GM10847 (cell line): Measurements from ENCODE around the gene FAM53B.

Experiments used
- POLR2A ChIP-seq: IDR thresholded peaks from 2 replicates; pipeline ENCODE4 v1.6.1; 2011; ENCODE audit not compliant: insufficient read length; ENCODE audit errors: extremely low read depth

The FAM53B gene

GRCh38 chr10:124735491-124736286, 8.5 kb downstream of the FAM53B start:
- TF ChIP-seq POLR2A: no peak

DNA sequence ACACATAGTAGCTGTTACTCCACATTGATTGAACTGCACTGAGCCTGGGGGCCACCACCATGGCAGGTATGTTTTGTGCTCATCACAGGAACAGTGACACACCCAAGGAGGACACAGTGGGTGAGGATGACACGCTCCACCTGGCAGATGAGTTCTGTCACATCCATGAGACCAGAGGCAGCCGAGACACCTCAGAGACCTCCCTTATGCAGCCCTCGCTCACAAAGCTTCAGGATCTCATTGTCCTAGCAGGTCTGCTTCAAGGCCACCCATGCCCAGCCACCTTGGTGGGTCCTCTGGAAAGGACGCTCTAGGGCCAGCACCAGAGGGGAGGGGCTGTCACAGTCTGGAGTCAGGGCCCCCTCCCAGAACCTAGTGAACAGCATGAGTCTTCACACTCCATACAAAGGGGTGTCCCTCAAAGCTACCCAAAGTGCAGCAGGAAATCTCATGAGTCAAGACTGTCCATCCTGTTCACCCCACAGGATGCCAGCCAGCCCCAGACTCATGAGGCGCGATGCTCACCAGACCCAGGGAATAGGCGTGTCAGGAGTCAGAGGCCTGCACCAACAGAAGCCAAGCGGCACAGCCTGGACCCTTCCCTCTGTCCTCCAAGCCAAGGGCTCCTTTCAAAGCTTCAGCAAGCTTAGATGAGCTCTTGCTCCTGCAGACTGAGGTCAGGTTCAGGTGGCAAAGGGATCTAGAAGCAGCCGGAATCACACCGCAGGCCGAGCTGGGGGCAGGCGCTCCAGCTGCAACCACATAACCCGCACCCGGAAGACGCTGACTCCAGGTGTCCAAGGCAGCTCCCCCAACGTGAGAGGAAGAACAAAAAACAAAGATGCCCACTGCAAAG, 9.6 kb downstream of the FAM53B start:
- no peak for TF ChIP-seq POLR2A

- no peak for TF ChIP-seq POLR2A
These were observed 10.5 kb downstream of the FAM53B start for GRCh38 chr10:124733571-124734245.

- no peak for TF ChIP-seq POLR2A
These were observed 11.1 kb downstream of the FAM53B start for GRCh38 chr10:124732931-124733570.

- TF ChIP-seq POLR2A: no peak
These were observed 12.6 kb downstream of the FAM53B start for GRCh38 chr10:124731551-124731950.

- no peak for TF ChIP-seq POLR2A
These were observed 13.4 kb downstream of the FAM53B start for GRCh38 chr10:124730790-124731189.

DNA sequence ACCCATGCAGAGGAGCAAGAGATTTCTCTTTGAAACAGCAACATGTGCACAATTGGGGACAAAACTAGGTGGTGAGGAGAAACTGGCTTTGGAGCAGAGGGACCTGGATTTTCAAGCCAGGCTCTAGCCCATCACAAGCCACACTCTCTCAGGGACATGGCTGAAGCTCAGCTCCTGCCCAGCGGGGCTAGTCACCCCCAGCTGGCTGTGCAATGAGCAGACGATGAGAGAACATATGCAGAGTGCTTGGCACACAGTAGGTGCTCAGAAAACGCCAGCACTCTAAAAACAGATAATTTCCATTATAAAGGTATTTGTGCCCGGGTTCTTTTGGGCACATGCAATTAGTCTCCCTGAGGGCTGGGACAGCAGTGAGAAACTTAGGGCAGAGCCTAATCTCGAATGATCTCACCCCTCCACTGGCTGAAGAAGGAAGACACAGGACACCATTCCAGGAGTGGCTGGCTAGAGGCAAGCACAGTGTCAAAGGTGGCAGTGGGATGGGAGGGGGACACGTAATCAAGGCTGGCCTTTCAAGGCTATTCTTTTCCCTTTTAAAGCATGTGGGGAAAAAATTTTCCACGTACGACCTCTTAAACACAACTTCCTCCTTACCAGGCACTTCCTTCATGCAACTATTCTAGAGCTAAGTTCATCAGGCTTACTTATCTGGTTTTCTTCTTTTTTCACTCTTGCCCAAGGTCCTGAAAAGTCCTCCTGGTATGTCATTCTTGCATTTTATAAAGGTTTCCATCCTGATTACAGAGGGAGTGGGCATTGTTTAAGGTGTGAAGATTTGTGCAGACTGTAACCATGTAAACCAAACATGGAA, 15.1 kb downstream of the FAM53B start:
- no peak for TF ChIP-seq POLR2A

- TF ChIP-seq POLR2A: no peak
These were observed 15.9 kb downstream of the FAM53B start for GRCh38 chr10:124728071-124728829.

DNA sequence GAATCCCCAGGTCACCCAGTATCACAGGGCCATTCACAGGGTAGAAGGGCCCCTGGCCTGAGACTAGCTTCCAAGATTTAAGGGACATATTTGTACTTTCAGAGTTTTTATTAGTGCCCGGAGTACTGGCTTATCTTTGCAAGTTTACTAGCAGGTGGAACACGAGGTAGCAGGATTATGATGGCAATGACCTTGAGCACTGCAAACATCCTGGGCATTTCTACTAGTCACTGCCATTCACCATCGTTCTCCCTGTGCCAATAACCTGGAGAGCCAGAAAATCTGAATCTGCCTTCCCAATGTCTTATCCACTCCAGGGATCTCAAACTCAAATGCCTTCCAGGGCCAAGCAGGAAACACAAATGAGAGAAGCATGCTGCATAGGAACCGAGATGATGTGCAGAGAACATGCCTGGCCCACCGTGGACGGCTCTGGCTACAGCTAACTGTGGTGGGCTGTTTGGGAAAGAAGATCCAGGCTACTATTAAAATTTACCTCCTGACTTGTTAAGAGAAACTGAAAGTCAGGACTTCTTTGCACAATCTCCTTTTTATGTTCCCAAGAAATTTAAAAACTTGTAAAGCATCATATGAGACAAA, 16.7 kb downstream of the FAM53B start:
- no peak for TF ChIP-seq POLR2A

DNA sequence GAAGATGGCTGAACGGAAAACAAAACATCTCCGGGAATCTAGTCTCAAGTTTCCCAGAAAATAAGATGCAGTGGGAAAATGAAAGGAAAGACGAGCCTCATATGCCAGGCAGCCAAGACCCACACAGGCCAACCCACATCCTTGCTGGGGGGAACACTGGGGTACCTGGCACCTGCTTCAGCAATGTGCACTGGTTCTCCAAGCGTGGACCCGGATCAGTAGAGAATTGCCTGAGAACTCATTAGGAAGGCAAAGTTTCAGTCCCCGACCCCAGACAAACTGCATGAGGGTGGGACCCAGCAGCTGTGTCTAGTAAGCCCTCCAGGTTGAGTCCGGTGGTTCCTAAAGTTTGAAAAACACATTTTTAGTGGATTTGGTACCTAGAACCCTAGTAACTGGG, 18.4 kb downstream of the FAM53B start:
- TF ChIP-seq POLR2A: no peak

DNA sequence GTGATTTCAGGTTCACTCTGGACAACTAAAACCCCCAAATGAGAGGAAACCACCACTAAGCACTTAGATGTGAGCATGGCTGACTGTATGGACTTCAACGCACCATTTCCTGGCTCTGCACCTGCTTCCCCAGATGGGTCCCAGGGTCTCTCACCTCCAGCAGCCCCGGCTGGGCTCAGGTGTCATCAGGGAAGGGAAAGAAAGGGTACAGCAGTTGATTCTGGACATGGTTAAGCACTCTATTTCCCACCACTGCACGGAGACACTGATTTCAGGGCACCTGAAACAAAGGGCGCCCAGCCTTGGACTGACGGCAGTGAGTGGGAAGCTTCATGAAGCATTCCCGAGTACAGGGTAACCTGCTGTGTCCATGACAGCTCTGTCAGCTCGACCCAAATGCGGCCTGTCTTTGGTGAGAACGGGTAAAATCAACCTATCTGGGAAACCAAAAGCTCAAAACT, 19.0 kb downstream of the FAM53B start:
- no peak for TF ChIP-seq POLR2A

DNA sequence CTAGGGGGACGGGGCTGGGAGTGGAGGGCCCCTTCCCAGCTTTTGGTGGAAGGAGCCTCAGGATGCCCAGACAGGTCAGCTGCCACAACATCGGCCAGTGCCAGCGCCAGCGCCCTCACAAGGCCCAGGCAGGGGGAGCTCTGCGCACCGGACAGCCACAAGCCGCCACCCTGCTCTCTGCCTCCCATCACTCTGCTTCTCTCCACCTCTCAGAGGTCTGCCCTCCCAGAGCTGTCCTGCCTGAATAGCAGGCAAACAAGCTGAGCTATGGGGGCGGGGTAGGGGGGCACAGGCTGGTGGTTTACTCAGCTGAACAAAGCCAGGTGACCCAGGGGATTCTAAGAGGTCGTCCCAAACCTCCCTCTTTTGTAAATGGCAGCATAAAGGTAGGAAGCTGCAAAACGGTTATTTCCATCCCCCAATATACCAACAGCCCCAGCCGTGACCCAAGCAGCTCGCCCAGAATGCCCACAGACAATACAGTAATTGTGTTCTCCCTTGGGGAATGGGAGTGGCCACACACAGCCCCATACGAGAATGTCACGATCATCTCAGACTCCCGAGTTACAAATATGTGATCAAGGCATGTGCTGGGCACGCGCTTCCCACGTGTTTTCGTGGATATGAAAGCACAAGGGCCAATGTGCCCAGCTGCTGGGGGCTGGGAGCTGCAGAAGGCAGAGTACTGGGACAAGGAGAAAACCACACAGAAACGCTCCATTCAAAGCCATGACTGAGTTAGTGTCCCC, 19.7 kb downstream of the FAM53B start:
- TF ChIP-seq POLR2A: no peak
